ENCODE results near the gene ALK.
A peak's percentile ranks its signal among the peaks of the same experiment; 100 is the strongest.

ALK gene

DNA sequence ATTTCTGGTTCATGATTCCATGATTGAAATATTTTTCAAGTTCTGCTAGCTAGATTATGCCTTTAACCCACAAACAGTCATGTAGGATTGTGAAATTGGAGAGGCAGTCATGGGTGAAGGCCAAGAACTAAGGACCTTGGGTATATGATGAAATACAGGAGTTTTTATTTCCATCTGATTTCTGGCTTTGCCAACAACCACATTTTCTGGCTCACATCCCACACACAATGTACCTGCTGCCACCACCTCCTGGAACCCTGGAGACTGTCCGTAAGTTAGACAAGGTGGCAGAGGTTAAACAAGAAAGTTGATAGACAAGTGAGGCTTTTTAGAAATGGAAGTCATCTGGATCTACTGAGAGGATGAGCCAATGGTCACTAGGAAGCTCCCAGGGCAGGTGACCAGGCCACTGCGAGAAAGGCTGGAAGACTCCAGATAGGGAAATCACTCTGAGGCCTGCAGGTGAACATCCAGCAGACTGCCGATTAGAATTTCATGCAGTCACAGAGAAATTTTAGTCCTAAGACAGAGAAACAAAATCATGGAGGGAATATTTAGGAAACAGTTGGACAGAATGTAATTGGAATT is 402.0 kb downstream of the ALK start:
- Histone ChIP-seq H3K4me3 (ENCODE audit: low read length) (no peak overlapping the region), H3K9me3 (ENCODE audit: insufficient read depth, low read length) (no peaks in the 10 kb centered on the region), H3K4me1 (ENCODE audit: low read length) (no peaks in the 10 kb centered on the region), H3K4me2 (ENCODE audit: low read length) (no peak overlapping the region), H2AFZ (ENCODE audit: low read depth, low read length) (no peak overlapping the region), H3K36me3 (replicated peaks; ENCODE audit: low read depth, low read length) (no peaks in the 10 kb centered on the region), H3K9ac (ENCODE audit: low read length) (no peak overlapping the region), H3K79me2 (ENCODE audit: low read length) (no peaks in the 10 kb centered on the region), H3K27me3 (ENCODE audit: low read depth, low read length) (peaks cover 10% of the 10 kb centered on the region), H4K20me1 (ENCODE audit: insufficient read depth, low read length) (no peaks in the 10 kb centered on the region), H3K27ac (ENCODE audit: low read length) (no peak overlapping the region)
- no peak for TF ChIP-seq CTCF (IDR thresholded peaks at IDR 0.05; ENCODE audit: low read depth, low read length)
- no peak for TF ChIP-seq EZH2phosphoT487 (IDR thresholded peaks at IDR 0.05; ENCODE audit: low read depth)

DNA sequence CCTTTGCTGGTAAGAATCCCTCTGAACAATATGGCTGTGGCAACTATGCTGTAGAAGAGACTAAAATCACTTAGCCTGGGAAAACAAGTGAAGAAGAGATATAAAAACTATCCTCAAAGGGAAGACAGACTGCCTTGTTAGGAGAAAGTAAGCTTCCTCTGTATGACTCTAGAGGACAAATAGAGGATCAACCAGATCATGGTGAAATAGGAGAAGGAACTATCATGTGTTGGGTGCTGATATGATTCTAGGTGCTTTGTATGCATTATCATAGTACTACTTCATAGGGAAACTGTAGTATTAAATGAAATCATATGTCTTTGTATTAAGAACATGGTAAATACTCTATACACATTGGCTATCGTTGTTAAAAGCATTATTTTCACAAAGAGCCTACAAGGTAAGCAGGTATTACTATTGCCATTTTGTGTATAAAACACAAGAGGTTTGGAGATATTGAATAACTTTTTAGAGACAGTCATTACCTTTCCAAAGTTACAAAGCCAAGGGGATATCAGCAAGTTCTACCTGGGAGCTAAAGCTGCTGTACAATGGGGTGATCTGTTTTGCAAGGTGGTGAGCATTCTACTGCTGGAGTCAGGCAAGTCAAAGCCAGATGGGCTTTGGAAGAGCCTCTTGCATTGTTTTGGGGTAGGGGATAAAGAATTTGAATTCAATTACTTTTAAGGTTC is 402.6 kb downstream of the ALK start:
- Histone ChIP-seq H3K27ac (ENCODE audit: low read length) (no peak overlapping the region), H3K9me3 (ENCODE audit: insufficient read depth, low read length) (no peaks in the 10 kb centered on the region), H3K4me3 (ENCODE audit: low read length) (no peak overlapping the region), H3K4me2 (ENCODE audit: low read length) (no peak overlapping the region), H3K27me3 (ENCODE audit: low read depth, low read length) (peaks cover 9% of the 10 kb centered on the region), H3K79me2 (ENCODE audit: low read length) (no peaks in the 10 kb centered on the region), H2AFZ (ENCODE audit: low read depth, low read length) (no peak overlapping the region), H3K36me3 (replicated peaks; ENCODE audit: low read depth, low read length) (no peaks in the 10 kb centered on the region), H3K9ac (ENCODE audit: low read length) (no peak overlapping the region), H4K20me1 (ENCODE audit: insufficient read depth, low read length) (no peaks in the 10 kb centered on the region), H3K4me1 (ENCODE audit: low read length) (no peaks in the 10 kb centered on the region)
- TF ChIP-seq EZH2phosphoT487 (IDR thresholded peaks at IDR 0.05; ENCODE audit: low read depth) (no peak), CTCF (IDR thresholded peaks at IDR 0.05; ENCODE audit: low read depth, low read length) (no peak)

DNA sequence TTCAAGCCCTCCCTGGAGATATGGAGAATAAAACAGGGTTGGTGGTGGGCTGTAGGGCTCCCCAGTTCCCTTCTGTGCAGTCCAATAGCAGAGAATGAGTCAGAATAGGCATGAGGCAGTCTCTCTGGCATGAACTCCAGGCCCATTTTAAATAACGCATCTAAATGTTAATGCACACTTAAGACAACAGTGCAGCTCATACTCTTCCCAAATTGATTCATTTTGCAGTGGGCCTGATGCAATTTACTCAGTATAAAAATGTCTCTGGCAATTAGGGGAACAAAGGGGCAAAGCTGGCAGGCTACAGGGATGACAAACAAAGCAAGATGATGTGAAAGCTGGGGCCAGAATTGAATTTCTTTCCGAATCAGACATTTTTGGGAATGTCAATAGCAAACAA is 403.4 kb downstream of the ALK start:
- TF ChIP-seq CTCF (IDR thresholded peaks at IDR 0.05; ENCODE audit: low read depth, low read length) (no peak), EZH2phosphoT487 (IDR thresholded peaks at IDR 0.05; ENCODE audit: low read depth) (no peak)
- Histone ChIP-seq H3K79me2 (ENCODE audit: low read length) (no peaks in the 10 kb centered on the region), H3K27ac (ENCODE audit: low read length) (no peak overlapping the region), H3K9ac (ENCODE audit: low read length) (no peak overlapping the region), H3K36me3 (replicated peaks; ENCODE audit: low read depth, low read length) (no peaks in the 10 kb centered on the region), H3K27me3 (ENCODE audit: low read depth, low read length) (peaks cover 9% of the 10 kb centered on the region), H3K4me3 (ENCODE audit: low read length) (no peak overlapping the region), H4K20me1 (ENCODE audit: insufficient read depth, low read length) (no peaks in the 10 kb centered on the region), H2AFZ (ENCODE audit: low read depth, low read length) (no peak overlapping the region), H3K4me1 (ENCODE audit: low read length) (no peaks in the 10 kb centered on the region), H3K9me3 (ENCODE audit: insufficient read depth, low read length) (no peaks in the 10 kb centered on the region), H3K4me2 (ENCODE audit: low read length) (no peak overlapping the region)

GRCh38 chr2:29517413-29517812 is 404.0 kb downstream of the ALK start:
- no peak overlapping the region for H3K27ac ChIP-seq (ENCODE audit: low read length)
- no peak overlapping the region for H3K4me3 ChIP-seq (ENCODE audit: low read length)
- peaks cover 9% of the 10 kb centered on the region for H3K27me3 ChIP-seq (ENCODE audit: low read depth, low read length)
- no peaks in the 10 kb centered on the region for H3K9me3 ChIP-seq (ENCODE audit: insufficient read depth, low read length)
- H3K79me2 ChIP-seq (ENCODE audit: low read length), result no peaks in the 10 kb centered on the region
- H2AFZ ChIP-seq (ENCODE audit: low read depth, low read length), result 0 out of 2 replicates have a peak overlapping the region, but pooled peaks have one; percentile 15
- H3K4me1 ChIP-seq (ENCODE audit: low read length), result no peaks in the 10 kb centered on the region
- TF ChIP-seq CTCF (IDR thresholded peaks at IDR 0.05; ENCODE audit: low read depth, low read length) (no peak), EZH2phosphoT487 (IDR thresholded peaks at IDR 0.05; ENCODE audit: low read depth) (no peak)
- no peaks in the 10 kb centered on the region for H4K20me1 ChIP-seq (ENCODE audit: insufficient read depth, low read length)
- H3K36me3 ChIP-seq (replicated peaks; ENCODE audit: low read depth, low read length), result no peaks in the 10 kb centered on the region
- no peak overlapping the region for H3K9ac ChIP-seq (ENCODE audit: low read length)
- no peak overlapping the region for H3K4me2 ChIP-seq (ENCODE audit: low read length)
